ENCODE results near the gene PDE4C. TPM values are rescaled to one million over a fixed set of nuclear protein-coding genes. Genes with fewer than 3 reads are reported as not detected.

PDE4C gene
- total and polyA plus RNA-seq, 9 of the 15 experiments (the other 6 are each of a cell fraction or from before 2014, with no cell fraction given): 0.04 to 0.91 (median 0.20) TPM; not detected in 1

- TF ChIP-seq ZNF449 (CRISPR knock-in tag; IDR thresholded peaks at IDR 0.05) (peak; percentile 15; the same call in 1 of the 2 replicates), ZMIZ1 (IDR thresholded peaks at IDR 0.05; ENCODE audit: low read depth in 2 of 2, low read length in 2 of 2) (peak in 1 of 2 experiments; percentile 58; a peak in 1 of 4 replicates), SOX6 (IDR thresholded peaks at IDR 0.05) (peak; percentile 68; the same call in 1 of the 2 replicates), JUND (IDR thresholded peaks at IDR 0.05; ENCODE audit: borderline replicate concordance, low read depth, low read length) (peak; percentile 67; the same call in 1 of the 2 replicates), JUND (tag; IDR thresholded peaks at IDR 0.05; ENCODE audit: borderline replicate concordance, low read depth, low read length) (no peak), ZFP36 (IDR thresholded peaks at IDR 0.05; ENCODE audit: low read depth, low read length, partially characterized antibody) (peak; percentile 24), HOMEZ (CRISPR knock-in tag; IDR thresholded peaks at IDR 0.05) (0 out of 2 replicates have a peak, but pooled peaks have one; percentile 45), SAFB2 (IDR thresholded peaks at IDR 0.05; ENCODE audit: borderline replicate concordance, low read depth, low read length, severe bottlenecking) (no peak), SRF (CRISPR knock-in tag; IDR thresholded peaks at IDR 0.05) (peak in 1 of 2 experiments; percentile 68; a peak in 2 of 4 replicates), TRIM28 (IDR thresholded peaks at IDR 0.05) (peak; percentile 71), CBX1 (IDR thresholded peaks at IDR 0.05; ENCODE audit: low read depth) (peak; percentile 90; the same call in 1 of the 2 replicates), RBM34 (IDR thresholded peaks at IDR 0.05; ENCODE audit: borderline replicate concordance, insufficient read depth, low read length) (no peak), MLX (CRISPR knock-in tag; conservative IDR thresholded peaks at IDR 0.05) (0 out of 4 replicates have a peak, but pooled peaks of 1 of the 2 experiments have one; percentile 55), BMI1 (IDR thresholded peaks at IDR 0.05; ENCODE audit: low read length) (no peak), POLR2B (IDR thresholded peaks at IDR 0.05; ENCODE audit: low read depth, partially characterized antibody) (peak; percentile 63), EP300 (IDR thresholded peaks at IDR 0.05; ENCODE audit: low read length) (peak; percentile 30; the same call in 1 of the 2 replicates), GATAD2B (IDR thresholded peaks at IDR 0.05; ENCODE audit: borderline replicate concordance) (no peak), ZNF124 (CRISPR knock-in tag; IDR thresholded peaks at IDR 0.05) (no peak), ZNF232 (CRISPR knock-in tag; IDR thresholded peaks at IDR 0.05) (0 out of 2 replicates have a peak, but pooled peaks have one; percentile 46), NFATC3 (IDR thresholded peaks at IDR 0.05) (no peak), KLF1 (tag; IDR thresholded peaks at IDR 0.05) (peak; percentile 84; the same call in 1 of the 2 replicates)
These were observed 2.2 kb downstream of the PDE4C start (continued) for GRCh38 chr19:18223860-18224524.
